Gastrocnemius medialis (tissue), 4 donors: ENCODE results near the gene CLIP2. TPM values are rescaled to one million over a fixed set of nuclear protein-coding genes. Genes with fewer than 3 reads are reported as not detected.

ENCODE experiments used
- ATAC-seq, 2 donors: fragments of 150-250 bp; one replicate each; pipeline ENCODE4 v1.9.1; 2016
- DNase-seq, 2 donors: peaks; one replicate each; pipeline ENCODE4 v3.0.0-alpha.2; 2019
- H3K27ac ChIP-seq, 4 donors: fragments of 200-600 bp; sonication (generic); 1 replicate in 1 of 4; 2 replicates in 3 of 4; pipeline ENCODE4 v1.5.1; 2016 to 2018; ENCODE audit warnings: mild to moderate bottlenecking in 2 of 4, moderate library complexity in 1 of 4
- H3K27me3 ChIP-seq, 3 donors: fragments of 200-600 bp; sonication (generic) in 2 of 3; 1 replicate in 1 of 3; 2 replicates in 2 of 3; pipeline versions ENCODE4 v1.5.1 to v1.6.0; 2016 to 2019; ENCODE audit warnings: mild to moderate bottlenecking in 1 of 3, moderate library complexity in 1 of 3
- H3K36me3 ChIP-seq, 2 donors: fragments of 200-600 bp; sonication (generic) in 1 of 2; one replicate each; pipeline ENCODE4 v1.5.1; 2017 to 2018
- H3K4me1 ChIP-seq, 2 donors: fragments of 200-600 bp; sonication (generic) in 1 of 2; one replicate each; pipeline ENCODE4 v1.5.1; 2016 to 2017; ENCODE audit warnings: mild to moderate bottlenecking in 2 of 2
- H3K4me3 ChIP-seq, 4 donors: fragments of 200-600 bp; sonication (generic) in 3 of 4; 1 replicate in 1 of 4; 2 replicates in 3 of 4; pipeline ENCODE4 v1.5.1; 2016 to 2019; ENCODE audit warnings: mild to moderate bottlenecking in 2 of 4
- H3K9me3 ChIP-seq, 3 donors: fragments of 200-600 bp; sonication (generic) in 2 of 3; 1 replicate in 1 of 3; 2 replicates in 2 of 3; pipeline ENCODE4 v1.5.1; 2016 to 2019
- POLR2A ChIP-seq, 2 donors: fragments of 450-650 bp; IDR thresholded peaks; one replicate each; pipeline ENCODE4 v1.6.1; 2017; ENCODE audit warnings: antibody characterized with exemption in 2 of 2, mild to moderate bottlenecking in 2 of 2, moderate library complexity in 2 of 2
- in situ Hi-C, 4 donors: fragments of 200-750 bp; cut with MboI; loops; one replicate each; pipeline versions ENCODE4 v1.15.0 to v1.8.0; 2017; ENCODE audit warnings: low sequenced_read_pairs in 4 of 4
- intact Hi-C: fragments of 100-400 bp; cut with DNase I; formaldehyde crosslinking; loops from one replicate; pipeline ENCODE4 v1.15.1; 2023; ENCODE audit warnings: low total_unique reads
- total RNA-seq, 4 donors: library from RNA; depleted of rRNA; stranded (reverse); fragments of >200 nt; gene quantifications; one replicate each; pipeline versions ENCODE4 v1.1.0 to v1.2.3, GENCODE V29; 2016
- TF ChIP-seq, protein P1 (sequence below), 5 experiments: fragments of 450-650 bp in 3 of 5; fragments of 200-600 bp in 2 of 5; sonication (generic) in 2 of 5; IDR thresholded peaks in 4 of 5; conservative IDR thresholded peaks in 1 of 5; 1 replicate in 4 of 5; 2 replicates in 1 of 5; pipeline ENCODE4 v1.5.1; 2016 to 2019; ENCODE audit warnings: antibody characterized with exemption in 5 of 5, mild to moderate bottlenecking in 3 of 5, moderate library complexity in 3 of 5

CLIP2 gene
- total RNA-seq, 4 donors from 2014 or later = 2.0 to 10.0 (median 4.2) TPM

DNA sequence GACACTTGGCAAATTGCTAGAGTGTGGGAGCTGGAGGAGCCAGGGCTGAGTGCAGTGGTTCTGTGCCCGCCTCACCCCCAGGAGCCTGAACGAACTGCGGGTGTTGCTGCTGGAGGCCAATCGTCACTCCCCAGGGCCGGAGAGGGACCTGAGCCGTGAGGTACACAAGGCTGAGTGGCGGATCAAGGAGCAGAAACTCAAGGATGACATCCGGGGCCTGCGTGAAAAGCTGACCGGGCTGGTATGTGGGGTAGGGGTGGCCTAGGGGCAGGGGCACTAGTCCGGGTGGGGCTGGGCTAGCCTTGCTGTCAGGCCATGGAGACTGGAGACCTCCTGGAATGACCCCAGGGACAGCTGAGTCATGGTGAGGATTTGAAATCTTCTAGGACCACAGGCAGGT lies 107.8 kb downstream of the CLIP2 start:
- H3K4me1 ChIP-seq = peaks cover 0 to 3% of the 10 kb centered on the region in 2 donors
- H3K36me3 ChIP-seq = no peaks in the 10 kb centered on the region
- no peak for TF ChIP-seq POLR2A (IDR thresholded peaks at IDR 0.05)
- TF ChIP-seq, protein P1, sequence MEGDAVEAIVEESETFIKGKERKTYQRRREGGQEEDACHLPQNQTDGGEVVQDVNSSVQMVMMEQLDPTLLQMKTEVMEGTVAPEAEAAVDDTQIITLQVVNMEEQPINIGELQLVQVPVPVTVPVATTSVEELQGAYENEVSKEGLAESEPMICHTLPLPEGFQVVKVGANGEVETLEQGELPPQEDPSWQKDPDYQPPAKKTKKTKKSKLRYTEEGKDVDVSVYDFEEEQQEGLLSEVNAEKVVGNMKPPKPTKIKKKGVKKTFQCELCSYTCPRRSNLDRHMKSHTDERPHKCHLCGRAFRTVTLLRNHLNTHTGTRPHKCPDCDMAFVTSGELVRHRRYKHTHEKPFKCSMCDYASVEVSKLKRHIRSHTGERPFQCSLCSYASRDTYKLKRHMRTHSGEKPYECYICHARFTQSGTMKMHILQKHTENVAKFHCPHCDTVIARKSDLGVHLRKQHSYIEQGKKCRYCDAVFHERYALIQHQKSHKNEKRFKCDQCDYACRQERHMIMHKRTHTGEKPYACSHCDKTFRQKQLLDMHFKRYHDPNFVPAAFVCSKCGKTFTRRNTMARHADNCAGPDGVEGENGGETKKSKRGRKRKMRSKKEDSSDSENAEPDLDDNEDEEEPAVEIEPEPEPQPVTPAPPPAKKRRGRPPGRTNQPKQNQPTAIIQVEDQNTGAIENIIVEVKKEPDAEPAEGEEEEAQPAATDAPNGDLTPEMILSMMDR (IDR thresholded peaks at IDR 0.05 in 4 of 5, conservative IDR thresholded peaks at IDR 0.05 in 1 of 5) = no peak
- in situ Hi-C loops = loop anchor here in 1 of 4 donors (25.0 kb wide), 1 partner anchor 335 kb away; no protein-coding TSS in a partner anchor
- no peak overlapping the region for H3K4me3 ChIP-seq
- H3K9me3 ChIP-seq = no peaks in the 10 kb centered on the region
- no peak overlapping the region for H3K27ac ChIP-seq
- intact Hi-C loops = loop anchor here (10.0 kb wide), 2 partner anchors 102 to 142 kb away; partner anchors contain the start of gene RFC2
- H3K27me3 ChIP-seq = no peaks in the 10 kb centered on the region
- ATAC-seq (no peak), DNase-seq (no peak)

- no peak for DNase-seq
- Histone ChIP-seq H3K27ac (no peak overlapping the region), H3K4me3 (no peak overlapping the region), H3K36me3 (no peaks in the 10 kb centered on the region), H3K9me3 (no peaks in the 10 kb centered on the region), H3K4me1 (peaks cover 0 to 3% of the 10 kb centered on the region in 2 donors), H3K27me3 (no peaks in the 10 kb centered on the region)
- TF ChIP-seq POLR2A (IDR thresholded peaks at IDR 0.05) = no peak
- TF ChIP-seq, protein P1 (IDR thresholded peaks at IDR 0.05 in 4 of 5, conservative IDR thresholded peaks at IDR 0.05 in 1 of 5) = no peak
- intact Hi-C loops (loop anchor here (10.0 kb wide), 2 partner anchors 104 to 144 kb away; partner anchors contain the start of gene RFC2), in situ Hi-C loops (loop anchor here in 1 of 4 donors (25.0 kb wide), 1 partner anchor 336 kb away; no protein-coding TSS in a partner anchor)
- no peak for ATAC-seq
Measured at GRCh38 chr7:74398426-74398825, 109.2 kb downstream of the CLIP2 start.

DNA sequence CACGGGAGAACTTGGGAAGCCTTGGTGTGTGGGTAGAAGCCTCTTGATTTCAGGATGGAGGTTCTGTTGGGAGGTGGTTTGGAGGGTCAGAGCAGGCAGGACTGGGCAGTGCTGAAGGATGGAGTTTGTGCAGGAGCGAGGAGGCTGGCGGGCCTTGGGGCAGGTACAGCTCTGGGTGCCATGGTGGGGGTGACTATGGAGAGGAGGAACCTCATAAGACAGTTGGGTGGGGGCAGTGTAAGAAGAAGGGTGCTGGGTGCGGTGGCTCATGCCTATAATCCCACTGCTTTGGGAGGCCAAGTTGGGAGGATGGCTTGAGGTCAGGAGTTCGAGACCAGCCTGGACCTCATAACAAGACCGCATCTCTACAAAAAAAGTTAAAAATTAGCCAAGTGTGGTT lies 109.8 kb downstream of the CLIP2 start:
- H3K4me1 ChIP-seq = peaks cover 0 to 3% of the 10 kb centered on the region in 2 donors
- TF ChIP-seq, protein P1 (IDR thresholded peaks at IDR 0.05 in 4 of 5, conservative IDR thresholded peaks at IDR 0.05 in 1 of 5) = no peak
- no peak for TF ChIP-seq POLR2A (IDR thresholded peaks at IDR 0.05)
- intact Hi-C loops = loop anchor here (10.0 kb wide), 2 partner anchors 104 to 144 kb away; partner anchors contain the start of gene RFC2
- in situ Hi-C loops = loop anchor here in 1 of 4 donors (25.0 kb wide), 1 partner anchor 337 kb away; no protein-coding TSS in a partner anchor
- no peak overlapping the region for H3K4me3 ChIP-seq
- DNase-seq = no peak
- no peak overlapping the region for H3K27ac ChIP-seq
- H3K27me3 ChIP-seq = no peaks in the 10 kb centered on the region
- no peak for ATAC-seq
- no peaks in the 10 kb centered on the region for H3K9me3 ChIP-seq
- no peaks in the 10 kb centered on the region for H3K36me3 ChIP-seq

GRCh38 chr7:74400420-74401136 lies 111.4 kb downstream of the CLIP2 start:
- ATAC-seq (peak in 1 of 2 donors; percentile 19), DNase-seq (no peak)
- in situ Hi-C loops (loop anchor here (5.0 to 25.0 kb wide), 5 partner anchors 193 to 637 kb away; no protein-coding TSS in a partner anchor), intact Hi-C loops (loop anchor here (1.0 to 5.0 kb wide), 3 partner anchors 194 to 533 kb away; no protein-coding TSS in a partner anchor)
- H3K9me3 ChIP-seq = no peaks in the 10 kb centered on the region
- no peaks in the 10 kb centered on the region for H3K36me3 ChIP-seq
- no peak overlapping the region for H3K4me3 ChIP-seq
- H3K27ac ChIP-seq = no peak overlapping the region
- no peaks in the 10 kb centered on the region for H3K27me3 ChIP-seq
- H3K4me1 ChIP-seq = no peaks in the 10 kb centered on the region
- TF ChIP-seq, protein P1 (IDR thresholded peaks at IDR 0.05 in 4 of 5, conservative IDR thresholded peaks at IDR 0.05 in 1 of 5) = no peak
- TF ChIP-seq POLR2A (IDR thresholded peaks at IDR 0.05) = no peak
